Neural crest cell (in vitro differentiated cells): ENCODE measurements around the gene SOD2. TPM values are rescaled to one million over a fixed set of nuclear protein-coding genes. Genes with fewer than 3 reads are reported as not detected.

Source experiments
- DNase-seq: peaks from one replicate; pipeline ENCODE4 v3.0.0; 2021; ENCODE audit warnings: low read depth, mixed read lengths, low spot score
- H3K27ac Mint-ChIP-seq: one replicate; pipeline ENCODE4 v1.8.0; 2021; ENCODE audit warnings: mild to moderate bottlenecking, mixed read lengths; ENCODE audit not compliant: unreplicated experiment
- H3K27me3 Mint-ChIP-seq: 2 replicates; pipeline ENCODE4 v1.8.0; 2021; ENCODE audit warnings: low read depth, mild to moderate bottlenecking, mixed read lengths
- H3K36me3 Mint-ChIP-seq: 2 replicates; pipeline ENCODE4 v1.8.0; 2021; ENCODE audit warnings: low read depth, mild to moderate bottlenecking, mixed read lengths
- H3K4me1 Mint-ChIP-seq: 2 replicates; pipeline ENCODE4 v1.8.0; 2021; ENCODE audit warnings: mixed read lengths
- H3K4me3 Mint-ChIP-seq: one replicate; pipeline ENCODE4 v1.8.0; 2021; ENCODE audit warnings: mild to moderate bottlenecking, mixed read lengths
- H3K9me3 Mint-ChIP-seq: 2 replicates; pipeline ENCODE4 v1.8.0; 2021; ENCODE audit warnings: mixed read lengths
- CTCF ChIP-seq: fragments of 200-600 bp; sonication (generic); conservative IDR thresholded peaks from 2 replicates; pipeline ENCODE4 v1.5.0; 2021; ENCODE audit warnings: antibody characterized with exemption, mild to moderate bottlenecking
- total RNA-seq: library from RNA; stranded (reverse); gene quantifications from 2 replicates; pipeline ENCODE4 v1.2.1, GENCODE V29; 2021

The SOD2 gene
- total RNA-seq, 1 donor from 2014 or later, result 91.9 TPM

GRCh38 chr6:159649441-159649840 is 43.6 kb downstream of the SOD2 start:
- Mint-ChIP-seq H3K9me3 (no peaks in the 10 kb centered on the region), H3K27ac (no peak overlapping the region), H3K4me3 (no peak overlapping the region), H3K27me3 (no peaks in the 10 kb centered on the region), H3K36me3 (no peaks in the 10 kb centered on the region), H3K4me1 (no peaks in the 10 kb centered on the region)
- no peak for DNase-seq
- TF ChIP-seq CTCF, result no peak

DNA sequence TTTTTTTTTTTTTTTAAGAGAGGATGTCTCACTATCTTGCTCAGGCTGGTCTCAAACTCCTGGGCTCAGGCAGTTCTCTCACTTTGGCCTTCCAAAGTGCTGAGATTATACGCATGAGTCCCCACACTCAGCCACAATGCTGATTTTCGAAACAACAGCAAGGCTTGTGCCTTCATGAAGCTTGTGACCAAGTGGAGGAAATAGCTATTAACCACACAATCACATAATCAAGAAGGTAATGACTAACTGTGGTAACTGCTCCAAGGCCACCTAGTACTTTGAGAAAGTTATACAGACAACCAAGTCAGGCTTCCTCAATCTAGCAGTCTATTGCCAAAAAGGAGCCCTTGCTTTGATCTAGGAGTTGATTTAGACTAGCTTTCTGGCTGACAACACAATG is 46.3 kb downstream of the SOD2 start:
- no peak overlapping the region for H3K4me3 Mint-ChIP-seq
- no peak for DNase-seq
- peaks cover 2% of the 10 kb centered on the region for H3K36me3 Mint-ChIP-seq
- no peaks in the 10 kb centered on the region for H3K27me3 Mint-ChIP-seq
- no peak overlapping the region for H3K27ac Mint-ChIP-seq
- no peaks in the 10 kb centered on the region for H3K9me3 Mint-ChIP-seq
- H3K4me1 Mint-ChIP-seq, result peaks cover 4% of the 10 kb centered on the region
- no peak for TF ChIP-seq CTCF

GRCh38 chr6:159646116-159646515 is 46.9 kb downstream of the SOD2 start:
- Mint-ChIP-seq H3K36me3 (peaks cover 6% of the 10 kb centered on the region), H3K4me1 (peaks cover 7% of the 10 kb centered on the region), H3K9me3 (peaks cover 2% of the 10 kb centered on the region), H3K27ac (no peak overlapping the region), H3K4me3 (no peak overlapping the region), H3K27me3 (no peaks in the 10 kb centered on the region)
- TF ChIP-seq CTCF, result no peak
- no peak for DNase-seq

- Mint-ChIP-seq H3K27me3 (no peaks in the 10 kb centered on the region), H3K27ac (no peak overlapping the region)
These were observed 47.4 kb downstream of the SOD2 start for GRCh38 chr6:159645640-159646039.

More at GRCh38 chr6:159645640-159646039, 47.4 kb downstream of the SOD2 start:
- TF ChIP-seq CTCF, result no peak
- Mint-ChIP-seq H3K4me3 (no peak overlapping the region), H3K4me1 (peaks cover 7% of the 10 kb centered on the region), H3K36me3 (peaks cover 11% of the 10 kb centered on the region), H3K9me3 (peaks cover 2% of the 10 kb centered on the region)
- DNase-seq, result no peak

Other genes starting within 250 kb of the SOD2 start
- gene WTAP, start 34.3 kb upstream of the SOD2 start, total RNA-seq, result 126 and 128 TPM in 2 replicates
- gene ACAT2, start 68.8 kb upstream of the SOD2 start, total RNA-seq, result 419 and 443 TPM in 2 replicates
- gene TCP1, start 96.4 kb upstream of the SOD2 start, total RNA-seq, result 246 and 248 TPM in 2 replicates
- 53.0 and 56.3 TPM in 2 replicates for gene MRPL18, start 97.2 kb upstream of the SOD2 start, total RNA-seq
- gene PNLDC1, start 107.0 kb upstream of the SOD2 start, total RNA-seq, result 0.49 TPM in 1 of 2 replicates, not detected in the other
- not detected in 2 replicates for gene MAS1, start 197.7 kb upstream of the SOD2 start, total RNA-seq